ENCODE measurements around the gene TK1. TPM values are rescaled to one million over a fixed set of nuclear protein-coding genes. Genes with fewer than 3 reads are reported as not detected.

Gene TK1
- total RNA-seq, 1 donor from 2014 or later: 6.6 TPM

GRCh38 chr17:78135858-78136500 is 50.9 kb downstream of the TK1 start:
- TF ChIP-seq CTCF (IDR thresholded peaks at IDR 0.05): no peak
- no peak overlapping the region for H3K27ac ChIP-seq
- intact Hi-C loops (cut with DNase I): no loop called here

GRCh38 chr17:78134899-78135385 is 51.9 kb downstream of the TK1 start:
- no peaks in the 10 kb centered on the region for H3K27me3 ChIP-seq (ENCODE audit: low read depth)
- H3K4me3 ChIP-seq: no peak overlapping the region
- intact Hi-C loops (cut with DNase I): no loop called here
- ATAC-seq: no peak
- DNase-seq: no peak
- H3K27ac ChIP-seq: no peak overlapping the region
- peaks cover 17% of the 10 kb centered on the region for H3K36me3 ChIP-seq
- peaks cover 55% of the 10 kb centered on the region for H3K4me1 ChIP-seq
- H3K9me3 ChIP-seq: no peaks in the 10 kb centered on the region
- no peak for TF ChIP-seq CTCF (IDR thresholded peaks at IDR 0.05)

More at GRCh38 chr17:78135858-78136500, 50.9 kb downstream of the TK1 start:
- Histone ChIP-seq H3K4me3 (no peak overlapping the region), H3K27me3 (ENCODE audit: low read depth) (no peaks in the 10 kb centered on the region), H3K36me3 (peaks cover 17% of the 10 kb centered on the region), H3K4me1 (peaks cover 53% of the 10 kb centered on the region), H3K9me3 (no peaks in the 10 kb centered on the region)
- no peak for ATAC-seq
- DNase-seq: no peak

GRCh38 chr17:78133971-78134898 is 52.6 kb downstream of the TK1 start:
- no peak overlapping the region for H3K4me3 ChIP-seq
- intact Hi-C loops (cut with DNase I): no loop called here
- TF ChIP-seq CTCF (IDR thresholded peaks at IDR 0.05): peak; percentile 56
- H3K27ac ChIP-seq: no peak overlapping the region
- peaks cover 59% of the 10 kb centered on the region for H3K4me1 ChIP-seq
- H3K36me3 ChIP-seq: peaks cover 17% of the 10 kb centered on the region
- DNase-seq: peak; percentile 80
- no peaks in the 10 kb centered on the region for H3K27me3 ChIP-seq (ENCODE audit: low read depth)
- no peaks in the 10 kb centered on the region for H3K9me3 ChIP-seq
- ATAC-seq: no peak

- DNase-seq (no peak), ATAC-seq (no peak)
- no peak for TF ChIP-seq CTCF (IDR thresholded peaks at IDR 0.05)
- no peaks in the 10 kb centered on the region for H3K9me3 ChIP-seq
- H3K27ac ChIP-seq: no peak overlapping the region
- H3K4me3 ChIP-seq: no peak overlapping the region
- intact Hi-C loops (cut with DNase I): no loop called here
- no peaks in the 10 kb centered on the region for H3K27me3 ChIP-seq (ENCODE audit: low read depth)
- H3K36me3 ChIP-seq: peaks cover 17% of the 10 kb centered on the region
- peaks cover 64% of the 10 kb centered on the region for H3K4me1 ChIP-seq
These were observed 53.5 kb downstream of the TK1 start for GRCh38 chr17:78133179-78133951.

- H3K27me3 ChIP-seq (ENCODE audit: low read depth): no peaks in the 10 kb centered on the region
- H3K36me3 ChIP-seq: peaks cover 17% of the 10 kb centered on the region
- no peaks in the 10 kb centered on the region for H3K9me3 ChIP-seq
- H3K27ac ChIP-seq: peak overlapping the region; percentile 91
- peak overlapping the region; percentile 94 for H3K4me3 ChIP-seq
- ATAC-seq: no peak
- DNase-seq: no peak
- intact Hi-C loops (cut with DNase I): no loop called here
- no peak for TF ChIP-seq CTCF (IDR thresholded peaks at IDR 0.05)
- H3K4me1 ChIP-seq: peaks cover 68% of the 10 kb centered on the region
These were observed 54.1 kb downstream of the TK1 start for GRCh38 chr17:78132767-78133178.
